B cell (primary cell): ENCODE results near the gene CAPN14.

Experiments used
- EZH2 ChIP-seq: IDR thresholded peaks from 2 replicates; pipeline ENCODE4 v1.6.1; 2012; ENCODE audit warnings: borderline replicate concordance, low read depth, mild to moderate bottlenecking, moderate library complexity, low read length; ENCODE audit not compliant: insufficient read depth, poor library complexity, severe bottlenecking
- TF ChIP-seq, protein P1 (sequence below): fragments of 200-600 bp; IDR thresholded peaks from one replicate; pipeline ENCODE4 v1.8.0; 2022; ENCODE audit warnings: antibody characterized with exemption, mild to moderate bottlenecking

DNA sequence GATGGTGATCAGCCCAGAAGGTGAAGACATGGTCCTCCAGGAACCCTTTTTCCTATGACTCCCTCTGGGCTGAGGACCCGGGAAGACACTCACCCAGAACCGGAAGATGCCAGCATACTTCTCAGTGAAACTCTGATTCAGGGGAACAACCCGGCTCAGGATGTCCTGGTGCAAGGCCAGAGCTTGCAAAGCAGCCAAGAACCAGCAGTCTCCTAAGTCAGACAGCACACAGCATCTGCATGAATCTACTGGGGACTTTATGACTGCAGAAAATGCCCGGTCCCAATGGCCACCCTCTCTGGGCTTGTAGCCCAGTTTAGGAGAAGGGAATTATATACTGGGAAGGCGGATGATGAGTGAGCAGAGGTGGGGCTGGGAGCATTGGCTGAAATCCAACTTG is 15.3 kb downstream of the CAPN14 start:
- TF ChIP-seq, protein P1, sequence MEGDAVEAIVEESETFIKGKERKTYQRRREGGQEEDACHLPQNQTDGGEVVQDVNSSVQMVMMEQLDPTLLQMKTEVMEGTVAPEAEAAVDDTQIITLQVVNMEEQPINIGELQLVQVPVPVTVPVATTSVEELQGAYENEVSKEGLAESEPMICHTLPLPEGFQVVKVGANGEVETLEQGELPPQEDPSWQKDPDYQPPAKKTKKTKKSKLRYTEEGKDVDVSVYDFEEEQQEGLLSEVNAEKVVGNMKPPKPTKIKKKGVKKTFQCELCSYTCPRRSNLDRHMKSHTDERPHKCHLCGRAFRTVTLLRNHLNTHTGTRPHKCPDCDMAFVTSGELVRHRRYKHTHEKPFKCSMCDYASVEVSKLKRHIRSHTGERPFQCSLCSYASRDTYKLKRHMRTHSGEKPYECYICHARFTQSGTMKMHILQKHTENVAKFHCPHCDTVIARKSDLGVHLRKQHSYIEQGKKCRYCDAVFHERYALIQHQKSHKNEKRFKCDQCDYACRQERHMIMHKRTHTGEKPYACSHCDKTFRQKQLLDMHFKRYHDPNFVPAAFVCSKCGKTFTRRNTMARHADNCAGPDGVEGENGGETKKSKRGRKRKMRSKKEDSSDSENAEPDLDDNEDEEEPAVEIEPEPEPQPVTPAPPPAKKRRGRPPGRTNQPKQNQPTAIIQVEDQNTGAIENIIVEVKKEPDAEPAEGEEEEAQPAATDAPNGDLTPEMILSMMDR = no peak
- no peak for TF ChIP-seq EZH2
